ENCODE measurements around the gene CHST8. TPM values are rescaled to one million over a fixed set of nuclear protein-coding genes. Genes with fewer than 3 reads are reported as not detected.

The CHST8 gene
- total RNA-seq, 1 donor from 2014 or later = 0.58 TPM

GRCh38 chr19:33671211-33671610 is 49.5 kb downstream of the CHST8 start:
- DNase-seq (ENCODE audit: extremely low read depth, low read depth, low spot score) = no peak

GRCh38 chr19:33673258-33673875 is 51.6 kb downstream of the CHST8 start:
- no peak for DNase-seq (ENCODE audit: extremely low read depth, low read depth, low spot score)

- no peak for DNase-seq (ENCODE audit: extremely low read depth, low read depth, low spot score)
Measured at GRCh38 chr19:33673996-33674625, 52.4 kb downstream of the CHST8 start.

GRCh38 chr19:33674626-33675367 is 53.0 kb downstream of the CHST8 start:
- DNase-seq (ENCODE audit: extremely low read depth, low read depth, low spot score) = no peak

GRCh38 chr19:33675501-33676124 is 53.9 kb downstream of the CHST8 start:
- no peak for DNase-seq (ENCODE audit: extremely low read depth, low read depth, low spot score)

GRCh38 chr19:33676999-33677665 is 55.4 kb downstream of the CHST8 start:
- DNase-seq (ENCODE audit: extremely low read depth, low read depth, low spot score) = no peak

- no peak for DNase-seq (ENCODE audit: extremely low read depth, low read depth, low spot score)
Measured at GRCh38 chr19:33677745-33678426, 56.1 kb downstream of the CHST8 start.

GRCh38 chr19:33678796-33679585 is 57.2 kb downstream of the CHST8 start:
- no peak for DNase-seq (ENCODE audit: extremely low read depth, low read depth, low spot score)

- DNase-seq (ENCODE audit: extremely low read depth, low read depth, low spot score) = no peak
Measured at GRCh38 chr19:33679696-33680095, 57.9 kb downstream of the CHST8 start.

GRCh38 chr19:33681081-33681680 is 59.4 kb downstream of the CHST8 start:
- DNase-seq (ENCODE audit: extremely low read depth, low read depth, low spot score) = no peak

- no peak for DNase-seq (ENCODE audit: extremely low read depth, low read depth, low spot score)
Measured at GRCh38 chr19:33683881-33684537, 62.3 kb downstream of the CHST8 start.

- no peak for DNase-seq (ENCODE audit: extremely low read depth, low read depth, low spot score)
Measured at GRCh38 chr19:33684538-33685232, 62.9 kb downstream of the CHST8 start.

- no peak for DNase-seq (ENCODE audit: extremely low read depth, low read depth, low spot score)
Measured at GRCh38 chr19:33685541-33685940, 63.8 kb downstream of the CHST8 start.

- no peak for DNase-seq (ENCODE audit: extremely low read depth, low read depth, low spot score)
Measured at GRCh38 chr19:33686262-33686661, 64.5 kb downstream of the CHST8 start.

GRCh38 chr19:33686687-33687480 is 65.1 kb downstream of the CHST8 start:
- DNase-seq (ENCODE audit: extremely low read depth, low read depth, low spot score) = no peak

- no peak for DNase-seq (ENCODE audit: extremely low read depth, low read depth, low spot score)
Measured at GRCh38 chr19:33687481-33688170, 65.9 kb downstream of the CHST8 start.
